CD4-positive, alpha-beta T cell treated with Interleukin-17A for 4 hours (primary cell): ENCODE data around the gene ARHGEF10L.
"Not testable (repeated sequence)": the region's sequence is repeated elsewhere in the genome, so short reads cannot be mapped to it uniquely, and the experiment has no call there.

Source experiments
- DNase-seq: peaks from one replicate; pipeline ENCODE4 v3.0.0-alpha.2; 2020; ENCODE audit warnings: mixed read lengths

ARHGEF10L gene, protein sequence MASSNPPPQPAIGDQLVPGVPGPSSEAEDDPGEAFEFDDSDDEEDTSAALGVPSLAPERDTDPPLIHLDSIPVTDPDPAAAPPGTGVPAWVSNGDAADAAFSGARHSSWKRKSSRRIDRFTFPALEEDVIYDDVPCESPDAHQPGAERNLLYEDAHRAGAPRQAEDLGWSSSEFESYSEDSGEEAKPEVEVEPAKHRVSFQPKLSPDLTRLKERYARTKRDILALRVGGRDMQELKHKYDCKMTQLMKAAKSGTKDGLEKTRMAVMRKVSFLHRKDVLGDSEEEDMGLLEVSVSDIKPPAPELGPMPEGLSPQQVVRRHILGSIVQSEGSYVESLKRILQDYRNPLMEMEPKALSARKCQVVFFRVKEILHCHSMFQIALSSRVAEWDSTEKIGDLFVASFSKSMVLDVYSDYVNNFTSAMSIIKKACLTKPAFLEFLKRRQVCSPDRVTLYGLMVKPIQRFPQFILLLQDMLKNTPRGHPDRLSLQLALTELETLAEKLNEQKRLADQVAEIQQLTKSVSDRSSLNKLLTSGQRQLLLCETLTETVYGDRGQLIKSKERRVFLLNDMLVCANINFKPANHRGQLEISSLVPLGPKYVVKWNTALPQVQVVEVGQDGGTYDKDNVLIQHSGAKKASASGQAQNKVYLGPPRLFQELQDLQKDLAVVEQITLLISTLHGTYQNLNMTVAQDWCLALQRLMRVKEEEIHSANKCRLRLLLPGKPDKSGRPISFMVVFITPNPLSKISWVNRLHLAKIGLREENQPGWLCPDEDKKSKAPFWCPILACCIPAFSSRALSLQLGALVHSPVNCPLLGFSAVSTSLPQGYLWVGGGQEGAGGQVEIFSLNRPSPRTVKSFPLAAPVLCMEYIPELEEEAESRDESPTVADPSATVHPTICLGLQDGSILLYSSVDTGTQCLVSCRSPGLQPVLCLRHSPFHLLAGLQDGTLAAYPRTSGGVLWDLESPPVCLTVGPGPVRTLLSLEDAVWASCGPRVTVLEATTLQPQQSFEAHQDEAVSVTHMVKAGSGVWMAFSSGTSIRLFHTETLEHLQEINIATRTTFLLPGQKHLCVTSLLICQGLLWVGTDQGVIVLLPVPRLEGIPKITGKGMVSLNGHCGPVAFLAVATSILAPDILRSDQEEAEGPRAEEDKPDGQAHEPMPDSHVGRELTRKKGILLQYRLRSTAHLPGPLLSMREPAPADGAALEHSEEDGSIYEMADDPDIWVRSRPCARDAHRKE (N-terminal part only)

DNA sequence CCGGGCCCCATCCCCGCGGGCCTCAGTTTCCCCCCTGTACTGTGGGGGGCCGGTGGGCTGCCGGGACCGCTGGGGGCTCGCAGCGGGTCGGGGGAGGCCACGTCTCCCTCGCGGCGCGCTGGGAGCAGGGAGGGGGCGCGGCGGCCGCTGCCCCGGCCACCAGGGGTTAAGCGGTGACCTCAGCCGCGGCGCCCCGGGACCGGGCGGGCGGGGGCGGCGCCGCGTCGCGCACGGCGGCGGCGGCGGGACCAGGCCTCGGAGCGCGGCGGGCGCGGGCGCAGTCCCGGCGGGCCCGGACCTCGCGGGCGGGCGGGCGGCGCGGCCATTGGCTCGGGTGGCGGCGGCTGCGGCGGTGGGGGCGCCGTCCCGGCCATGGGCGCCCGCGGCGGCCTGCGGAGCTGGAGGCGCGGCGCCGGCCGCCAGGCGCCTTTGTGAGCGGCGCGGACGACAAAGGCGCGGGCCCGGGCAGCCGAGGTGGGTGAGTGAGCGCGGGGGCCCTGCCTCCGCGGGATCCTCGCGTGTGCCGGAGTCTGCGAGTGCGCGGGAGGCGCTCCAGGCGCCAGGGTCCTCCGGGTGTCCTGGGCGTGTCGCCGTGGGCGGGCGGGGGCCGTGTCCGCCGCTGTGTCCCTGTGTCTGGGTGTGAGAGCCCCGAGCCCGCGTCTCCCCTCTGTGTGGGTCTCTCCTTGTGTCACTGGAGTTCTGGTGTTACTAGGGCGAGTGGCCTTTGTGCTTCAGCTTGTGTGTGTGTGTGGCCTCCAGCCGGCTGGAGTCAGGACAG lies at the start of gene ARHGEF10L:
ARHGEF10L (plus strand) TSS at position 222 of the 778 bp plus-strand sequence. CDS start 40,898 bp downstream, outside the sequence.
- no peak for DNase-seq

DNA sequence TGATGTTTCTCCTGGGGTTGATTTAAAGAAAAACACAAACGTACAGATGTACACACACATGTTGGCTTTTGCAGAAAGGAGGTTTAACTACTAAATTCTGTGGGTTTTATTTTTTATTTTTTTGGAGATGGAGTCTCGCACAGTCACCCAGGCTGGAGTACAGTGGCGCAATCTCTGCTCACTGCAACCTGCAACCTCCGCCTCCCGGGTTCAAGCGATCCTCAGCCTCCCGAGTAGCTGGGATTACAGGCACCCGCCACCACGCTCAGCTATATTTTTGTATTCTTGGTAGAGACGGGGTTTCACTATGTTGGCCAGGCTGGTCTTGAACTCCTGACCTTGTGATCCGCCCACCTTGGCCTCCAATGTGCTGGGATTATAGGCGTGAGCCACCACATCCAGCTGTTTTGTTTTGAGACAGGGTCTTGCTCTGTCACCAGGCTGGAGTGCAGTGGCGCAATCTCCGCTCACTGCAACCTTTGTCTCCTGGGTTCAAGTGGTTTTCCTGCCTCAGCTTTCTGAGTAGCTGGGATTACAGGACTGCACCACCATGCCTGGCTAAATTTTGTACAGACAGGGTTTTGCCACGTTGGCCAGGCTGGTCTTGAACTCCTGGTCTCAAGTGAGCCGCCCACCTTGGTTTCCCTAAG lies 49.6 kb upstream of the ARHGEF10L start:
- not testable (repeated sequence) for DNase-seq

DNA sequence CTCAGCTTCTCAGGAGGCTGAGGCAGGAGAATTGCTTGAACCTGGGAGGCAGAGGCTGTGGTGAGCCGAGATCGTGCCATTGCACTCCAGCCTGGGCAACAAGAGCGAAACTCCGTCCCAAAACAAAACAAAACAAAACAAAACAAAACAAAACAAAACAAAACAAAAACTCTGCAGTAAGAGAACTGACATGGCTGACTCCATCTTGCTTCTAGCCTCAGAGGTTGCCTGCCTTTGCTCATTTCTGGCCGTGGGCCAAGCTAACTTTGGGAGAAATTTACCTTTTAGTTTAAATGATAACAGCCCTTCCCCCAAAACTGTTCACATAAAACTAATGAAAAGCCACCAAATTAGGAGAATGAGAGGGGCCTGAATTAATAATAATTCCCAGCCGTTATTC lies 48.8 kb upstream of the ARHGEF10L start:
- not testable (repeated sequence) for DNase-seq

DNA sequence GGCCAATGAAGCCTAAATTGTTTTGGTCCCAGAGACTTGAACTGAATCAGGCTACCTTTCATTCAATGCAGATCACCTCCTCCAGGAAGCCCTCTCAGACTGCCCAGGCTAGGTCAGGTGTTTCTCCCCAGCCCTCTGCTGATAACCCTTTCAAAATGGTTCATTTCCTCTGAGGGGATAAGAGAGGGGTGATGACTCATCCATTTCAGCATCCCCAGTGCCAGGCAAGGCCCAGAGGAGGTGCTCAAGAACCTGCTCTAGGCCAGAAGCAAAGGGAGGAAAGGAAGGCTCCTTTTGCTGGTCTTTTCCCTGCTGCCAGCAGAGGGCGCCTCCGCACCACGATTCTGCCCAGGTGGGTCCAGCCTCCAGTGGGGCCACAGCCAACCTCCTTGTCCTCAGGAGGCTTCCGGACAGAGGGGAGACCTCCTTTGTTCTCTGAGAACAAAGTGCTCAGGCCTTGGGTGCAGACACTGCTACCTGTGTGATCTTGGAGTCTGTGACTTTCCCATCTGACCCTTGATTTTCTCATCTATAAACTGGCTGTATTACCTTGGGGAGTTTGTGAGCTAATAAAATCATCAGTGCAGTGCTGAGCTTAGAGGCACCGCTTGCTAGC lies 45.3 kb upstream of the ARHGEF10L start:
- peak; percentile 69 for DNase-seq

DNA sequence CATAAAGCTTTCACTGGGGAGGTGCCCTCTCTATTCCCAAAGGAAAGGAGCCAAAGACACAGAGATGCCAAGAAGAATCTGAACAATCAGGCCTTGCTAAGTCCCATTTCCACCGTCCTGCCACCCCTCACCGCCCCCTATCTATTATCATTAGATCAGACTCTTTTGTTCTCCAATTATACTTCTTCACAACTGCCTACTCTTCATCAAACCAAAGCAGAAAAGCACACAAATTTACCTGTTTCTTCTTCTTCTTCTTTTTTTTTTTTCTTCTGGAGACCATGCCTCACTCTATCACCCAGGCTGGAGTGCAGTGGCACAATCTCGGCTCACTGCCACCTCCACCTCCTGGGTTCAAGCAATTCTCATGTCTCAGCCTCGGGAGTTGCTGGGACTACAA lies 43.1 kb upstream of the ARHGEF10L start:
- no peak for DNase-seq

DNA sequence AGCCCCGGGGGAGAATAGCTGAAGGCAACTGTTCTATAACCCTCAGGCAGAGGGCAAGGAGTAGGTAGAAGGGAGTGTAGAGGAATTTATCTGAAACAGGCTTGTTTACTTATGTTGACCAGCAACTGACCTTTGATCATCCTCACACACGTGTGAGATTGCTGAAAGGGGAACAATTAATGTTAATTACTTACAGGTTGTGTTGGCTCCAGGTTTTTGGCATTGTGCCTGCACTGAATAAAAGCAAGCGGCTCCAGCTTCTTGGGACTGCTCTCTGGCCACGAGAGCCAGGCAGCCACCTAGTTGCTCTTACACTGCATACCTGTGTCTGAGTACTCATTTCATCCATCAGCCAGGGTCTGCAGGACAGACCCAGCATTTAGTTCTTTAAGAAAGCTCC lies 41.3 kb upstream of the ARHGEF10L start:
- DNase-seq, result no peak

DNA sequence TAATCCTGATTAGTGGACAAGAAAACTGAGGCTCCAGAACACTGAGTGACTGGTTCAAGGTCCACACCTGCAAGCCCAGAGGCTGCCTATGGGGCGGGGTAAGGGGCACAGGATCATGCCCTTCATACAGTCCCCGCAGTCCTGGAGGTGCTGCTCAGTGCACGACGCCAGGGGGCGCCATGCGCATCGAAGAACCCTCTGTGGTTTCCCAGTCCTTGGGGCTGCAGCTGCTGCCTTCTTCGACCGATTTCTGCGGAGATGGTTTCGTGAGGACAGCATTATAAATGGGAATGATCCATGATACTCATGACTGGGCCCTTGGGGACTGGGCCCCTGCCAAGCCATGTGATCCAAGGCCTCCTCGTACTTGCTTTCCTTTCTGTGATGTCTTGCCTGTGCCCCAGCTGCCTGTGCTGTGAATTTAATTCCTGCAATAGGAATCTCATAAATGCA lies 37.1 kb upstream of the ARHGEF10L start:
- peak; percentile 39 for DNase-seq

DNA sequence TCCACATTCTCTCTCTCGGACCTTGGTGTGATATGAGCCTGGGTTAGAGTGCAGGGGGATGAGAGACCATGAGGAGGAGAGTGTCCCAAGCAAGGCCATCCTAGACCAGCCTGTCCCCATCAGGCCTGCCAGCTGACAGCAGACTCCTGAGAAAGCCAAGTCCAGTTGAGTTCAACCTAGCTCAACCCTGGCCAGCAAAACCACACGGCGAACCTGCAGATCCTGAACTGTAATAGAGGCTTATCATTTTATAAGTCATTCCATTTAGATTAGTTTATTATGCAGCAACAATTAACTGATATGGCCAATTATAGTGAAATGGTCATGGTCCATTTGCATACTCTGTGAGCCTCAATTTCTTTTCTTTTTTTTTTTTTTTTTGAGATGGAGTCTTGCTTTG lies 36.4 kb upstream of the ARHGEF10L start:
- DNase-seq, result no peak

DNA sequence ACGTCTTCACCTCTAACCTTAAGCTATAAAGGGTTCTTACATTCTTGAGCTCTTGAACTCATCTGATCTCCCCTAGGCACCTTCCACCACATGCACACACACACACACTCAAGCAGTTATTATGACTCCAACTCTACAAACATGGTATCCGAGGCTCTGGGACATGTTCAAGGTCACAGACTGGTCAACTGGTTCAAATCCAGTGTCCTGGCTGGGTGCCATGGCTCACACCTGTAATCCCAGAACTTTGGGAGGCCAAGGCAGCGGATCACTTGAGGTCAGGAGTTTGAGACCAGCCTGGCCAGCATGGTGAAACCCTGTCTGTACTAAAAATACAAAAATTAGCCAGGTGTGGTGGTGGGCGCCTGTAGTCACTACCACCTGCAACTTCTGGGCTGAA lies 32.3 kb upstream of the ARHGEF10L start:
- DNase-seq, result not testable (repeated sequence)

DNA sequence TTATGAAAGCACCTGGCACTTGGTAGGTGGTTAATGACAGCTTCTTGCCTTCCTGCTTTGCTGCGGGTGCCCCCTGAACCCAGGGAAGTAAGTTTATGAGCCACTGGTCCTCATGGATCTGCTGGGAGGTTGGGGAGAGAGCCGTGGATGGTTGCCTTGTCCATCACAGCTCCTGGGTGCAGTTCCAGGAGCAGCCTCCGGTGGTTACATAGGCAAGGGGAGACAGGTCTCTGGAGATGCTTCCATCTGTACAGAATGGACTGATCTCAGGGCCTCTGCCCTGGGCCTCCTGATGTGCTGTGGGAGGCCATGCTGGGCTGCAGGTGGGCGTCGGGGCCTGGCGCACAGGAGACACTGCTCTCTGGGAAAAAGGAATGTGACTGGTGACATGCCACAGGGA lies 31.6 kb upstream of the ARHGEF10L start:
- no peak for DNase-seq

DNA sequence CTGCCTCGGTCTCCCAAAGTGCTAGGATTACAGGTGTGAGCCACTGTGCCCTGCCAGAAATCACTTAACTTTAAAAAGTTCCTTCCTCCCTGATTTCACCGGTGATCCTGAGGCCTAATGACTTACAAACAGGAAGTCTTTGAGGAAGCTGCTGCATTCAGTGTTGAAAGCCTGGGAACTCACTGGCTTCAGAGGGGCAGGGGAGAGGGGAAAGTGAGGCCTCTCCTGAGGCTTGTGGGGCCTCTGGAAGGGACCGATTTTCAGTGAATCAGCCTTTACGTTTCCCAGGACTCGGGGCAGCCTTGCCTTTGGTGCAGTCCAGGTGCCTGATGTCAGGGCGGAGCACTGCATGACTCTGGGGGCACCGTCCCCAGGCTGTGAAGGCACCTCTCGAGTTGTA lies 30.1 kb upstream of the ARHGEF10L start:
- no peak for DNase-seq

DNA sequence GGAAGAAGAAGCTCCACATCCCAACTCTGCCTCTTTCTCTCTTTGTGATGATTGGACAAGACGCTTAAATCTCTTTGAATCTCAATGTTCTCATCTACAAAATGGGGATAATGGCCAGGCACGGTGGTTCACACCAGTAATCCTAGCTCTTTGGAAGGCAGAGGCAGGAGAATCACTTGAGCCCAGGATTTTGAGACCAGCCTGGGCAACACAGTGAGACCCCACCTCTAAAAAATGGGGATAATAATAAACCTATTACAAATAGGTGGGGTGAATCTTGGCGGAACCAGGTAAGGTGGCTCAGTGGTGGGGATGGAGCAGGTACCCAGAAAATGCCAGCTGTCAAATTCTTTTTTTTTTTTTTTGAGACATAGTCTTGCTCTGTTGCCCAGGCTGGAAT lies 29.4 kb upstream of the ARHGEF10L start:
- DNase-seq, result no peak

DNA sequence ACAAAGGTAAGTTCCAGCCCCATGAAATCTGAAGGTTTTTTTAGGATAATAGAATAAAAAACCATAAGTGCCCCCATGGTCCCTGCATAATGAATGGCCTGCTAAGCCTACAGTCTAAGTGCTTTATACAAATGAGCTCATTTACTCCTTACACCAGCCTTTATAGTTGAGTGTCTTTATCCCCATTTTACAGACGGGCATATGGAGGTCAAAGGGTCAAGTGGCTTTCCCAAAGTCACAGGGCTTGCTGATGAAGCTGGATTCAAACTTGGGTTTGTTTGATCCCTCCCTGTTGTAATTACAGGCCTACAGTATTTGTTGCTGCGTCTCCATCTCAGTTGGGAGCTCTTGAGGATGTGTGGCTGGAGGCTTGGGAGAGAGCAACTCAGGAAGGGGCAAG lies 28.3 kb upstream of the ARHGEF10L start:
- DNase-seq, result no peak

DNA sequence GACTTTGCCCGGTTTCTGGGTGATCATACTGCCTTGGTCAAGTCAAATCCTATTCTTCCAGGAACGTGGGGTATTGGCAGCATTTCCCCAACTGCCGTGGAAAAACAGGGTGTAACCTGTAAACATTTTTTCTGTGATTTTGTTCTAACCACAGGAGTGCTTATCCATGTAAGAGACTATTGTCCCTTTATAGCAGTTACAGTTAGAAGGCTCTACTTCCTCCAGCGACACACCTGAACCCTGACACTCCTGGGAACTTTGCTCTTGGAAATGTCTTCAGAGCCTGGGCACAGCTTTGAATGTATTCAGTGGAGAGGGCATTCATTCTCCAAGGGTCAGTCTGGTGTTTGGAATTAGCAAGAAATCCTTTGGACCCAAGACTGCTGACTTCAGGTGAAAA lies 26.4 kb upstream of the ARHGEF10L start:
- no peak for DNase-seq

DNA sequence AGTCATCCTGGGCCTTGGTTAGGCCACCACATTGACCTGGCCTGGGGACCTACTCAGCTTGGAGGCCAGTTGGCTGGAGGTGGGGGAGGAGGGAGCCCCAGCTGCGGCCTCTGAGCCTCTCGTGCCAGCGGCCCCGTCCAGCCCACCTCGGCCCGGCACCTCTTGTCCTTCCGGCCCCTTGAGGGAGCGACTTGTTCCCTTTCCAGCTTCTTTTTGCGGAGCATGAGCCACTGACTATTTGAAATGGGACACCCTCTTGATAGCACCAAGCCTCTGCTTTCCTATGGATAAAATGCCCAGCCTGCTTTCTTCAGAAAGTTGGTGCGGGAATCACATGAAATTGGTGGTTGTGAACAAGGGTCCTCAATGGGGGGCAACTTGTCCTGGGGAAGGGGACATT lies 24.7 kb upstream of the ARHGEF10L start:
- no peak for DNase-seq

DNA sequence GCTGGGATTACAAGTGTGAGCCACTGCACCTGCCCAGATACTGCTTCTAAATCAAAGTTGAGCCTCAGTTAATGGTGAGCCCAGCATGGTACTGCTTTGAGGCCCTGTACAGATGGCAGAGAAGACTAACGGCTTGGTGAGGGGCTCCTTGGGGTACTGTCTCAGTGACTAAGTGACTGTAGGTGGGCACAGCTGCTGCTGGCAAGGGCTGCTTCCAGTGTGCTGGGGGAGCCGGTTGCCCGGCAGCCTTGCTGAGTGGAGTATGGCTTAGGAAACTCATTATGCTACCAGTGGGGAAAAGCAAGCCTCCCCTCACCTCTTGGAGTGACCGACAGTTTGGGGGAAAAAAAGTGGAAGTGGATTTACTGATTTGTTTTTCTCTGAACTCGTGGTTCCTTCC lies 23.6 kb upstream of the ARHGEF10L start:
- no peak for DNase-seq

DNA sequence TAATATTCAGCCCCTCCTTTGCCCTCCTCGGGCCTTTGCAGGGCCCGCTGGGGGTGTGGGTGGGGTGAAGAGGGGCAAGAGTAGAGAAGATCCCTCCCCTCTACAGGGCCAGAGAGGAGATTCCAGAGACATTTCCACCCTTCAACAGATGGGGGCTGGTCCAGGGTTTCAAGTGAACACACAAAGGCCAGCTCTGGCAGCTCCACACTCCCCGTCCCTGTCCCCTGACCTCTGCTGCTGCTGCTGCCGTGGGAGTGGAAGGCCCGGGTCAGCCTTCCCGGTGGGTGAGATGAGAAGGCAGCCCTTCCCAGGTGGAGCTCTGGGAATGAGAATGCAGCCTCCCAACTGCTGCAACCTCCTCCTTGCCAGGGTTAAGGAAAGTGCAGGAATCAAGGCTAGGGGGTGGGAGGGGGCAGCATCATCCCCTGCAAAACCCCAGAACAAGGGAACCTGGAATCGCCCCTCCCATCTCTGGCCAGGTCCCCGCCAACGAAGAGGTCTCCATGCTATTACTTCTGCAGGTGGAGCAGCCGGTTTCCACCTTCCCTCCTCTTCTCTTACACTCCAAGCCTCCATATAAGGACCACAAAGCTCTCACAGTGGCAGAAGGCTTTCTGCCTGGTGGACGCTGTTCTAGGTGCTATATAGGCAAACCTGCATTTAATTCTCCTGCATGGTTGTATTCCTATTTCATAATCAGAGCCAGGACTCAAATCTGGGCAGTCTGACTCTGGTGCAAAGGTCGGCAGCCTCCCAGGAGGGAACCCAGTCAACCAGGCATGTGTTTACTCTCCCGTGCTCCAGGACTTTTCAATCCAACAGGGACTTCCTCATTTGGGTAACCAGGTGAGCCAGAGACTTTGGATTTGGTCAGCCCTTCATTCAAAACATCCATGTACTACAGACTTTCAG lies 22.9 kb upstream of the ARHGEF10L start:
- DNase-seq, result no peak

DNA sequence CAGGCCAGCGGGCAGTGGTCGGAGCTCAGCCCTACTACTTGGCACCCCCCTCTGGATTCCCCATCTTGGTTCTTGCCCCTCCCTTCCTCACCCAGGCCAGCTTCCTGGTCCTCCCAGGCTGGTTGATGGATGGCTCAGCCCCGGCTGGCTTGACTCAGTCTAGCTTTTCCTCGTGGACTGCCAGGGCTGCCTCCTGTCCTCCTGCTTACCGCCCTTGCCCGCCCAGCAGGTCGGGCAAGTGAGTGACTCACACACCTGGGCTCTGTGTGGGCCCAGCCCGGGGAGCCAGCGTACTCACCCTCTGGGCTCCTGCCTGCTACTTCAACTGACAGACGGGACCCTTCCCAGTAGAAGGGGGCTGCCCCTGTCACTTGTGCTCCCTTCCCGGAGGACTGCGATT lies 19.5 kb upstream of the ARHGEF10L start:
- no peak for DNase-seq

DNA sequence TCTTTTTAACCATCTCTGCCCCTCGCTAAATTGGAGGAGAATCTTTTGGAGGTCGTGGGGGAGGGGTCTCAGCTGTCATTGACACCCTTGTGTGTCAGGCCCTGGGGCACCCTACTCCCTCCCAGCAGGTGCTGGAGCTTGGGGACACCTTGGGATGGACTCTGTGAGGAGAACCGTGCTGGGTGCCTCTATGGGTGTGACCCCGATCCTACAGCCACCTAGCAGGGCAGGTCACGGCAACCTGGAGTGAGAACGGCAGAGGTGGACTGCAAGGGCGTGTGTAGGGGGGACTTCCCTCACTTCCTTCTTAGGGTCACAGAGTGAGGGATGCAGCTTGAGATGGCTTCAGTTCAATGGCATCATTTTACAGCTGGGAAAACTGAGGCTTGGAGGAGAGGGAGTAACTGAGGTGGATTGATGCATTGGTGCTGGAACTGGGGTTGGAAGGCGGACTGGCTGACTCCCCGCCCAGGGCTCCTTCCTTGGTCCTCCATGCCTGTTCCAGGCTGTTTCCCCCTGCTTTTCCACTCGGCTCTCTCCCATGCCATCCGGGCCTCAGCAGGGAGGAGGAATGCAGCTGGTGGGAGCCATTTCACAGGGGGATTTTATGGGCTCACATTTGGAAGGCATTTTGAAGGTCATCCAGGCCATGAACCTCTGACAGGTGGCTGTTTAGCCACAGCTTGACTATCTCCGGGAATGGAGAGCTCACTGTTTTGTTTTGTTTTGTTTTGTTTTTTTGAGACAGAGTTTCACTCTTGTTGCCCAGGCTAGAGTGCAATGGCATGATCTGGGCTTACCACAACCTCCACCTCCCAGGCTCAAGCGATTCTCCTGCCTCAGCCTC lies 18.8 kb upstream of the ARHGEF10L start:
- DNase-seq, result no peak
